NCI-H1930 (cell line): ENCODE measurements around the gene CEACAM19.
"Not testable (repeated sequence)": the region's sequence is repeated elsewhere in the genome, so short reads cannot be mapped to it uniquely, and the experiment has no call there.

Experiments
- DNase-seq, 2 experiments: peaks; one replicate each; lab custom pipeline; 2025; lab: John Stamatoyannopoulos, UW

Gene CEACAM19

GRCh38 chr19:44701228-44701627 lies 29.9 kb downstream of the CEACAM19 start:
- DNase-seq = no peak

DNA sequence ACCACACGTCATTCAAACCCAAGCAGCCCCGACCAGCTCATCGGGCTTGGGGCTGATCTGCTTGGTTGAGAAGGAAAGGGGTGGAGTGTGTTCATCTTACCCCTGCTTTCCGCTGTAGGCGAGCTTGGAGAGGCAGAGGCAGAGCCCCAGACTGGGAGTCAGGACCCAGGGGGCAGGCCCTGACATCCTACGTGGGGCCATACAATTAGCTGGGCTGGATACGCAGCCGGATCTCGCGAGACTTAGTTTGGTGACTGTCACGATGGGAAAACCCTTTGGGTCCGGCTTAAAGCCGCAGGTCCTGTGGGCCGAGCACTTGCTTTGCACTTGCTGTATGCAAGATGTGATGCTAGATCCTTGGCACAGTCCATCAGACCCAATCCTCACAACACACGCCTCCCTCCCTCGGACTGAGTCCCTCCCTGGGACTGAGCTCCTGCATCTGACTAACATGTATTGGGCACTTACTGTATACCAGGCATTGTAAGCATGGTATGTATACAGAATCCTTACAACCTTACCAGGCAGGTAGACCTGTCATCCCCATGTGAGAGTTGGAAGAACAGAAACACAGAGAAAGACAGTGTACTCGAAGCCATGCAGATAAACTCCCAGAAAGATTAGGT lies 31.4 kb downstream of the CEACAM19 start:
- no peak for DNase-seq

- DNase-seq = no peak
Measured at GRCh38 chr19:44703336-44704078, 32.2 kb downstream of the CEACAM19 start.

GRCh38 chr19:44704982-44705381 lies 33.7 kb downstream of the CEACAM19 start:
- no peak for DNase-seq

DNA sequence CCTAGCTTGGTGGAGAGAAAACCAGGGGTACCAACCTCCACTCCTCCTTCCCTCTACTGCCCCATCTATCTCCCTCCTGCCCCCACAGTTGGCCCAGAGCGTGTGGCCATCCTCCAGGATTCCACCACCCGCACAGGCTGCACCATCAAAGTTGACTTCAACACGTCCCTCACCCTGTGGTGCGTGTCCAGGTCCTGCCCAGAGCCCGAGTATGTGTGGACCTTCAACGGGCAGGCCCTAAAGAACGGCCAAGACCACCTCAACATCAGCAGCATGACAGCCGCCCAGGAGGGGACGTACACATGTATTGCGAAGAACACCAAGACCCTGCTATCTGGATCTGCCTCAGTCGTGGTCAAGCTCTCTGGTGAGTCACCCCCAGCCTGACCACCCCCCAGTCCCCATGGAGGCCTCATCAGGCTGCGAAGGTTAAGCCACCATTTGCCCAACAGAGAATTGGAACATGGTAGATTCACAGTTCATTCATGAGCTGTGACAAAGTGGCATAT lies 34.3 kb downstream of the CEACAM19 start:
- DNase-seq = no peak

- no peak for DNase-seq
Measured at GRCh38 chr19:44706506-44707236, 35.4 kb downstream of the CEACAM19 start.

GRCh38 chr19:44707794-44708193 lies 36.5 kb downstream of the CEACAM19 start:
- no peak for DNase-seq

- no peak for DNase-seq
Measured at GRCh38 chr19:44708940-44709339, 37.7 kb downstream of the CEACAM19 start.

GRCh38 chr19:44709434-44710266 lies 38.4 kb downstream of the CEACAM19 start:
- not testable (repeated sequence) for DNase-seq

DNA sequence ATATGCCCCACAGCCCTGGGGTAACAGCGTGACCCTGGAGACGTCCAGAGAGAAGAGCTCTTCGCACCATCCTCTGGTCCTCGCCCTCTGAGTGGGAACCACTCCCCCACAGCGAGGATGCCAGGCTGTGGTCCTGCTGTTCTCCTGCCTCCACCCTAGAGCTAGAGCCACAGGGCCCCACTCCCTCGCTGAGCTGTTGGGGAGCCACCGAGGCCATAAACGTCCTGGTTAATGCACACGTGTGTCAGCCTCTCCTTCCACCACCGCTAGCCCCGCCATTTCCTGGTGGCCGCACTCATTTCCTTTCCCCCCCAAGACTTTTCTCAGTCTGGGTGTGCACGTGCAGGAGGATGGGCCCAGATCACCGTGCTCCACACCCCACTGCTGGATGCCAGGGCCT lies 39.2 kb downstream of the CEACAM19 start:
- DNase-seq = no peak

DNA sequence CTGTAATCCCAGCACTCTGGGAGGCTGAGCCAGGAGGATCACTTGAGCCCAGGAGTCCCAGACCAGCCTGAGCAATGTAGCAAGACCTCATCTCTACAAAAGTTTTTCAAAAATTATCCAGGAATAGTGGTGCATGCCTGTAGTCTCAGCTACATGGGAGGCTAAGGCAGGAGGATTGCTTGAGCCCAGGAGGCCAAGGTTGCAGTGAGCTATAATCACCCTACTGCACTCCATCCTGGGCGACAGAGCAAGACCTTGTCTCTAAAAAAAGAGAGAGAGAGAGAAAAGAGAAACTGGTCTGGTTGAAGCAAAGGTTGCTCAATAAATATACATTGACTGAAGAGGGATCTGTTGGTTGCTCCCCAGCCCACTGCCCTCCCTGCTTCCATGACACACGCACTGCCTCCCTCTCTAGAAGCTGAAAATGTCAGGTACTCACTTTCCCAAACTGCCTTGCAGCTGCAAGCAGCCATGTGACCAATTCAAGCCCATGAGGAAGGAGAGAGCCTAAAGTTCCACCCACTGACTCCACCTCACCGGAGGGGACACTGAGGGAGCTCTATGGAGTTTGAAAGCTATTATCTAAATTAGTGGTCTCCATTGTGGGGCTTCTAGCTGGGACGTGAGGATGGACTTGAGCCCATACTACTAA lies 41.7 kb downstream of the CEACAM19 start:
- DNase-seq = no peak

DNA sequence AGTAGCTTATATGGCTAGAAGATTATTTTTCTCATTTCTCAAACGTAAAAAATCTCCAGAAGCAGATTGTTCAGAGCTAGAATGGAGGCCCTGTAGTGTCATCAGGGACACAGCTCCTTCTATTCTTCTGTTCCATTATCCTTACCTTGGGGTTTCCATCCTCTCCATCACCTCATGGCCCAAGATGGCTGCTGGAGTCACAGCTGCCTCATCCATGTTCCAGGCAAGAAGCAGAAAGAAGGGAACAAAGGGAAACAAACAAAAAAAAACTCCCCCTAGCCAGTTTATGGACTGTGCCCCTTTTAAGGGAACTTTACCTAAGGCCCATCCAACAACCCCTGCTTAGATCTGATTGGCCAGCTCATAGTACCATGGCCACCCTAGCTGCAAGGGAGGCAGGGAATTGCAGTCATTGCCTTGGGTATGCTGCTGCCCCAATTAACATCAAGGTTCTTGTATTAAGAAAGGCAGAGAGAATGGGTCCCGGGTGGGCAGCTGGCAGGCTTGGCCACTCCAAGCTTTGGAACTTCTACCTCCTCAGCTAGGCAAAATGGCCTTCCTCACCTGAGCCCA lies 43.4 kb downstream of the CEACAM19 start:
- no peak for DNase-seq

- no peak for DNase-seq
Measured at GRCh38 chr19:44717603-44718002, 46.3 kb downstream of the CEACAM19 start.

GRCh38 chr19:44718441-44719261 lies 47.4 kb downstream of the CEACAM19 start:
- DNase-seq = no peak

- no peak for DNase-seq
Measured at GRCh38 chr19:44719262-44719701, 48.0 kb downstream of the CEACAM19 start.

DNA sequence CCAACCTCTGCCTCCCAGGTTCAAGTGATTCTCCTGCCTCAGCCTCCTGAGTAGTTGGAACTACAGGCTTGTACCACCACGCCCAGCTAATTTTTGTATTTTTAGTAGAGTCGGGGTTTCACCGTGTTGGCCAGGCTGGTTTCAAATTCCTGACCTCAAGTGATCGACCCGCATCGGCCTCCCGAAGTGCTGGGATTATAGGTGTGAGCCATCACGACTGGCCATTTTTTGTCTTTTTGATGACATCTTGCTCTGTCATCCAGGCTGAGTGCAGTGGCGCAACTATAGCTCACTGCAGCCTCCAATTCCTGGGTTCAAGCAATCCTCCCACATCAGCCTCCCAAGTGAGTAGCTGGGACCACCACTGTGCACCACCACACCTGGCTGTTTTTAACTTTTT lies 49.1 kb downstream of the CEACAM19 start:
- DNase-seq = not testable (repeated sequence)

DNA sequence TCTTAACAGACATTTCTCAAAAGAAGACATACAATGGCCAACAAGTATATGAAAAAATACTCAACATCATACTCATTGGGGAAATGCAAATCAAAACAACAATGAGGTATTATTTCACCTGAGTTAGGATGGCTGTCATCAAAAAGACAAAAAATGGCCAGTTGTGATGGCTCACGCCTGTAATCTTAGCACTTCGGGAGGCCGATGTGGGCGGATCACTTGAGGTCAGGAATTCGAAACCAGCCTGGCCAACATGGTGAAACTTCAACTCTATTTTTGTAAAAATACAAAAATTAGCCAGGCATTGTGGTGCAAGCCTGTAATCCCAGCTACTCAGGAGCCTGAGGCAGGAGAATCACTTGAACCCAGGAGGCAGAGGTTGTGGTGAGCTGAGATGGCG lies 49.7 kb downstream of the CEACAM19 start:
- no peak for DNase-seq

- not testable (repeated sequence) for DNase-seq
Measured at GRCh38 chr19:44721369-44721768, 50.1 kb downstream of the CEACAM19 start.

DNA sequence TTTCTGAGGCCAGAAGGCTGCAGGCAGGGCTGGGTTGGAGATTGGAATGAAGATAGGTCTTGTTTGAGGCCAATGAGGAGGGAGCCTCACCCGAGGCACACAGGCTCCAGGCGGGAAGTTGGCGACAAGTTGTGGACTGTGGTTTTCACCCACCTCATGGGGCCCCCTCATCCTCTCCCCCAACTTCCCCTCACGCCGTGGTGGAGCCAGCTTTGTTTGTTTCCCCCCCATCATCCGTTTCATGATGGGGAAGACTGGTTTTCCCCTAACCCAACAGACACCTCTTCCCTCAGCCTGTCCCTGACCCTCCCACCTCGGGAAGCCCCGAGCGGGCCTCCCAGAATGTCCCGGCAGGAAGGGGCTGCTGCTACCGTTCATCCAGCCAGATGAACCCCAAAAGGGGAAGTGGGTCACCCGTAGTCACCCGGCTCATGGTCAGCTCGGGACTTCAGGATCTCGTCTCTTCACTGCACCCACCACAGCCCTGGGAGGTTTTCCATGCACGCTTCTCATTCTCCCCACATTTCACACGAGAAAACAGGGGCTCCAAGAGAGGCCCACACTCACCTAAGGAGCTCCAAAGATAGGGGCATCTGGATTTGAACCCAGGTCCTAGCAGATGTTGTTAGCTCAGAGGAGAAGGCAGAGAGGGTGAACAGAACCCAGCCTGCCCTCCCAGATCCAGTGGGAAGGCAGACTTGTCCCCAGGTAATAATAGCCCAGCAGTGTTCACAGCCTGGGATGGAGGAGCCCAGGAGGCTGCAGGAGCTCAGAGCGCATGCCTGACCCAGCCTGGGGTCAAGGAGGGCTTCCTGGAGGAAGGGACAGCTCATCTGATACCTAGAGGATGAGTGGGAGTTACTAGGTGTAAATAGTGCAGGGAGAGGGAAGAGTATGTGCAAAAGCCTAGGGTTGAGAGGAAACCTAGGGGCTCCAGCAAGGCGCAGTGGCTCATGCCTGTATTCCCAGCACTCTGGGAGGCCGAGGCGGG lies 51.1 kb downstream of the CEACAM19 start:
- no peak for DNase-seq
